IPS-18a (cell line): ENCODE measurements around the gene VAC14.

Experiments
- H3K27ac ChIP-seq: one replicate; pipeline ENCODE4 v1.5.1; 2013; ENCODE audit warnings: low read length
- H3K27me3 ChIP-seq: one replicate; pipeline ENCODE4 v1.6.1; 2013; ENCODE audit warnings: mild to moderate bottlenecking, low read length; ENCODE audit not compliant: control insufficient read depth, insufficient read depth
- H3K36me3 ChIP-seq: one replicate; pipeline ENCODE4 v1.6.1; 2013; ENCODE audit warnings: low read depth, low read length; ENCODE audit not compliant: control insufficient read depth
- H3K4me1 ChIP-seq: one replicate; pipeline ENCODE4 v1.6.1; 2013; ENCODE audit warnings: low read depth, low read length; ENCODE audit not compliant: control insufficient read depth
- H3K4me3 ChIP-seq: one replicate; pipeline ENCODE4 v1.5.1; 2013; ENCODE audit warnings: low read length
- H3K9ac ChIP-seq: one replicate; pipeline ENCODE4 v1.6.1; 2013; ENCODE audit warnings: mild to moderate bottlenecking, low read length, moderate library complexity
- H3K9me3 ChIP-seq: one replicate; pipeline ENCODE4 v1.6.1; 2013; ENCODE audit warnings: low read depth, low read length; ENCODE audit not compliant: control insufficient read depth

The VAC14 gene

GRCh38 chr16:70756071-70756470 is 44.9 kb downstream of the VAC14 start:
- no peak overlapping the region for H3K9ac ChIP-seq
- no peaks in the 10 kb centered on the region for H3K9me3 ChIP-seq
- no peak overlapping the region for H3K27ac ChIP-seq
- H3K27me3 ChIP-seq: no peaks in the 10 kb centered on the region
- H3K4me3 ChIP-seq: no peak overlapping the region
- peaks cover 14% of the 10 kb centered on the region for H3K36me3 ChIP-seq
- no peaks in the 10 kb centered on the region for H3K4me1 ChIP-seq

- Histone ChIP-seq H3K27ac (no peak overlapping the region), H3K9ac (no peak overlapping the region), H3K4me3 (no peak overlapping the region), H3K27me3 (no peaks in the 10 kb centered on the region), H3K4me1 (peaks cover 6% of the 10 kb centered on the region), H3K9me3 (no peaks in the 10 kb centered on the region), H3K36me3 (peaks cover 14% of the 10 kb centered on the region)
Measured at GRCh38 chr16:70754851-70755600, 45.9 kb downstream of the VAC14 start.

GRCh38 chr16:70754371-70754770 is 46.6 kb downstream of the VAC14 start:
- H3K9me3 ChIP-seq: no peaks in the 10 kb centered on the region
- no peak overlapping the region for H3K27ac ChIP-seq
- no peak overlapping the region for H3K9ac ChIP-seq
- no peaks in the 10 kb centered on the region for H3K27me3 ChIP-seq
- peaks cover 10% of the 10 kb centered on the region for H3K4me1 ChIP-seq
- H3K36me3 ChIP-seq: peaks cover 14% of the 10 kb centered on the region
- H3K4me3 ChIP-seq: no peak overlapping the region

GRCh38 chr16:70753694-70754325 is 47.1 kb downstream of the VAC14 start:
- no peak overlapping the region for H3K4me3 ChIP-seq
- peaks cover 14% of the 10 kb centered on the region for H3K36me3 ChIP-seq
- no peak overlapping the region for H3K27ac ChIP-seq
- no peak overlapping the region for H3K9ac ChIP-seq
- H3K27me3 ChIP-seq: no peaks in the 10 kb centered on the region
- no peaks in the 10 kb centered on the region for H3K9me3 ChIP-seq
- H3K4me1 ChIP-seq: peaks cover 10% of the 10 kb centered on the region

- peaks cover 10% of the 10 kb centered on the region for H3K4me1 ChIP-seq
- no peak overlapping the region for H3K27ac ChIP-seq
- H3K36me3 ChIP-seq: peaks cover 12% of the 10 kb centered on the region
- no peaks in the 10 kb centered on the region for H3K27me3 ChIP-seq
- H3K9me3 ChIP-seq: no peaks in the 10 kb centered on the region
- no peak overlapping the region for H3K4me3 ChIP-seq
- no peak overlapping the region for H3K9ac ChIP-seq
Measured at GRCh38 chr16:70753228-70753627, 47.7 kb downstream of the VAC14 start.

GRCh38 chr16:70752426-70752825 is 48.5 kb downstream of the VAC14 start:
- H3K4me1 ChIP-seq: peaks cover 10% of the 10 kb centered on the region
- no peaks in the 10 kb centered on the region for H3K9me3 ChIP-seq
- peaks cover 5% of the 10 kb centered on the region for H3K36me3 ChIP-seq
- H3K9ac ChIP-seq: no peak overlapping the region
- H3K4me3 ChIP-seq: no peak overlapping the region
- no peaks in the 10 kb centered on the region for H3K27me3 ChIP-seq
- no peak overlapping the region for H3K27ac ChIP-seq

GRCh38 chr16:70751593-70751992 is 49.4 kb downstream of the VAC14 start:
- H3K4me3 ChIP-seq: no peak overlapping the region
- no peak overlapping the region for H3K27ac ChIP-seq
- peaks cover under 1% of the 10 kb centered on the region for H3K36me3 ChIP-seq

GRCh38 chr16:70750893-70751467 is 50.0 kb downstream of the VAC14 start:
- H3K9me3 ChIP-seq: no peaks in the 10 kb centered on the region
- no peak overlapping the region for H3K4me3 ChIP-seq
- H3K27me3 ChIP-seq: no peaks in the 10 kb centered on the region
- H3K4me1 ChIP-seq: peaks cover 10% of the 10 kb centered on the region
- H3K9ac ChIP-seq: no peak overlapping the region
- H3K27ac ChIP-seq: no peak overlapping the region
- H3K36me3 ChIP-seq: no peaks in the 10 kb centered on the region

More at GRCh38 chr16:70751593-70751992, 49.4 kb downstream of the VAC14 start:
- Histone ChIP-seq H3K9me3 (no peaks in the 10 kb centered on the region), H3K9ac (no peak overlapping the region), H3K27me3 (no peaks in the 10 kb centered on the region), H3K4me1 (peaks cover 10% of the 10 kb centered on the region)

- Histone ChIP-seq H3K27ac (no peak overlapping the region), H3K4me3 (no peak overlapping the region), H3K27me3 (no peaks in the 10 kb centered on the region), H3K36me3 (no peaks in the 10 kb centered on the region), H3K4me1 (peaks cover 10% of the 10 kb centered on the region), H3K9ac (no peak overlapping the region), H3K9me3 (no peaks in the 10 kb centered on the region)
Measured at GRCh38 chr16:70749681-70750601, 51.0 kb downstream of the VAC14 start.

- Histone ChIP-seq H3K36me3 (no peaks in the 10 kb centered on the region), H3K27me3 (no peaks in the 10 kb centered on the region), H3K4me3 (no peak overlapping the region), H3K27ac (no peak overlapping the region), H3K9me3 (no peaks in the 10 kb centered on the region), H3K9ac (no peak overlapping the region), H3K4me1 (peaks cover 10% of the 10 kb centered on the region)
Measured at GRCh38 chr16:70749006-70749678, 51.8 kb downstream of the VAC14 start.
